SIG-M5 (cell line): ENCODE measurements around the gene FAM53A.

ENCODE experiments used
- DNase-seq: peaks from one replicate; lab custom pipeline; 2025; lab: John Stamatoyannopoulos, UW

The FAM53A gene

DNA sequence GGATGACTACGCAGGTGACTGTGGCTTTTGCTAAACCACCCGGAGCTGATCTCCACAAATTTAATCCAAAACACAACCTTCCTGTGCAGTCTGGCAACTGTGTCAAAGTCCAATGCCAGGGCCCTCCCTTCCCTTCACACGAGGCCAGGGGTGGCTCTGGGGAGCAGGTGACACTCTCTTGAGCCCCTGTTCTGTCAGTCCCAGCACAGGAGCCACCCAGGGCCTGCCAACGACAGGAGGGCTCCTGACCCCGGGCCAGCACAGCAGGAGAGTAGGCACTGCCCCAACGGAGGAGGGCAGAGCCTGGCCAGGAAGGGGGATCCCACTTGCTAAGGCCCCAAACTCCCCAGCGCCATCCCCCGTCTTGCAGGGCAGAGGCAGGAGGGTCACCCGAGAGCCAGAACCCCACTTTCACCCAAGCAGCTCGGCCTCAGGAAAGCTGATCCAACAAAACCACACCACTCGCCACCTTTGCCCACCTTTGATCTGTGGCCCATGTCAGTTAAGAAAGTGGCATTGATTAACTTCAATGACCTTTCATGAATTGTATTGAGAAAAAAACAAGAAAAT lies 44.7 kb downstream of the FAM53A start:
- no peak for DNase-seq

DNA sequence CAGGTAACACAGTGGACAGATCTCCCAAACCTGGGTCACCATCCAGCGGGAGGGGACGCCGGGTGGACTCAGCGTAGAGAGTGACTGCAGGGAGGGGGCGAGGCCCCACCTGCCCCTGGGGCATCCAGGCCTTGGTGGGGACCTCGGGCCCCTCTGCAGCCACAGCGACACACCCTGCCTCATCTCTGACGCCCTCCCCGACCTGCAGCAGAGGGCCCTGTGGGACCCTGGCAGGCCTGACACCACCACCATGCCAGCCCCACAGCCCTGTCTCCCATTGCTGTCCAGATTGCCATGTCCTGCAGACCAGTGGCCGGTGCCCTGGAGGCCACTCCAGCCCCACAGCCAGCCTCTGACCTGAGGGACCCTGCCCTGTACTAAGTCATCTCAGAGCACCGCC lies 45.2 kb downstream of the FAM53A start:
- DNase-seq = no peak

DNA sequence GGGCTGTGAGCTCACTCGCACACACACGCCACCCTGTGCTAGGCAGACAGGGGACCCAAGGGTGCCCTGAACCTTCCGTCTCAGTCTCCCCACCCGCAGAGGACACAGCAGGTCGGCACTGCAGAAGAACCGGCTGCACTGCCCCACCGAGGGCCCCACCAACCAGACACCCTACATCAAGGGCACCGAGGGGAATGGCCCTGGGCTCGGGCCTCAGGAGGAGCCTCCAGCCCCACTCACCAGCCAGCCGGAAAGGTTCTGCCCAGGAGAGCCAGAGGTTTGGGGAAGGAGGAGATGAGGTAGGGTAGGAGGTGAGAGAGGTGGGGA lies 45.9 kb downstream of the FAM53A start:
- no peak for DNase-seq

DNA sequence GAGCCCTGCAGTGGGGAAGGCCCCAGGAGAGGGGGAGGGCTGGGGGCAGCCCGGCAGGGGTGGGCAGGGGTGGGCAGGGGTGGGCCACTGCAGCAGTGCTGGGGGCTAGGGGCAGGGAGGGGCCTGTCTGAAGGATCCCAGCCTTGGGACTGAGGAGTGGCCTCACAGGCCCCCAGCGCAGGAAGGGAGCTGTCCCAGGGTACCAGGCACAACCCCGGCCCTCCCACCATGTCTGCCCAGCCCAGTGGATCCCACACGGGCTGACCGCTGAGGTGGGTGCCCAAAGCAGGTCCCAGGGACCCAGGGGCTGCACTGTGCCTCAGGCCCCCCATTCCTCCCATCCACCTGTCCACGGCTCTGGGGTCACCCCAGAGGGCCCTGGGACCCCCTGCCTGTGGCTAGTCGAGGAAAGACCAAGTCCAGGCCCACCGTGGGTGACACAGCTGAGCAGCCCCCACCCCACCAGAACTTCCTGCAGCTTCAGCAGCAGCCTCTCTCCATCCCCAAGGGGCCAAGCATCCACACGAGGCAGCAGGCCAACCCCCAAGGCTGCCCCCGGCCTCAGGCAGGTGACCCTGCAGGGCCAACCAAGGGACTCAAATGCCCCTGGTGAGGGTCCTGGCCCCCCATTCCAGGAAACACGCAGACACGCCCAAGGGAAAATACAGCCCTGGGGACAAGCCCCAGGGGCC lies 46.4 kb downstream of the FAM53A start:
- DNase-seq = no peak

GRCh38 chr4:1636490-1637211 lies 47.5 kb downstream of the FAM53A start:
- no peak for DNase-seq

- DNase-seq = no peak
Measured at GRCh38 chr4:1635464-1635863, 48.6 kb downstream of the FAM53A start.

DNA sequence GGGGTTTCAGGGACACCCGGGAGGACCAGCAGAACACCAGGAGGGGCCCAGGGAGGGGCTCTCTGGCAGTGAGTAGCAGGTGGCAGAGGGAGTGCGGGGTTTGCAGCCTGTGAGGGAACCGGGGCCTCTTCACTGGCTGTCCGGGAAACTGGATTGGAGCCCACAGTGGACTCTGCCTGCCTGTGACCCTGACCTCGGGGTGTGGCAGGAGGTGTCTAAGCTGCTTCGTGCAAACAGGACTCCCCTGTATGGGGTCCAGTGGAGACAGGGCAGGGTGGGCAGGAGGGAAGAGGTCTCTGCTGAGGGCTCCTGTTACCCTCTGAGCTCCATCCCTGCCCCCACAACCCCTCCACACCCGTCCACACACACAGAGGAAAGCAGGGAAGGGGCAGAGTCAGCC lies 50.1 kb downstream of the FAM53A start:
- DNase-seq = no peak

GRCh38 chr4:1632109-1633104 lies 51.7 kb downstream of the FAM53A start:
- no peak for DNase-seq

DNA sequence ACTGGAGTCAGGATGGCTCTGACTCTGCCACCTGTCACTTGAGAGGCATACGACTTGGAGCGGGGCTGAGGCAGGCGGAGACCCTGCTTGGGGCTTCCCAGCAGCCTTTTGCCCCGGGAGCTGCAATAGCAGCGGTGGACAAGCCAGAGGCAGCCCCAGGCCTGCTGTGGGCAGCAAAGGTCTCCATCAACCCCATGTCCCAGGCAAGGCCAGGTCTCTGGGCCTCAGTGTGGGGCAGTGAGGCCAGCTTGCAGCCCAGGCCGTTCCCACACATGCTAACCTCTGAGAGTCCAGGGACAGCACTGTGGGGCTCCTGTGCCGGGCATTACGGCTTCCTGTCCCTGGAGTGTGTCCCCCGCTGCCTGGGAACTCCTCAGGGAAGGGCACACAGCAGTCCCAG lies 53.0 kb downstream of the FAM53A start:
- no peak for DNase-seq

GRCh38 chr4:1630266-1630665 lies 53.8 kb downstream of the FAM53A start:
- no peak for DNase-seq

DNA sequence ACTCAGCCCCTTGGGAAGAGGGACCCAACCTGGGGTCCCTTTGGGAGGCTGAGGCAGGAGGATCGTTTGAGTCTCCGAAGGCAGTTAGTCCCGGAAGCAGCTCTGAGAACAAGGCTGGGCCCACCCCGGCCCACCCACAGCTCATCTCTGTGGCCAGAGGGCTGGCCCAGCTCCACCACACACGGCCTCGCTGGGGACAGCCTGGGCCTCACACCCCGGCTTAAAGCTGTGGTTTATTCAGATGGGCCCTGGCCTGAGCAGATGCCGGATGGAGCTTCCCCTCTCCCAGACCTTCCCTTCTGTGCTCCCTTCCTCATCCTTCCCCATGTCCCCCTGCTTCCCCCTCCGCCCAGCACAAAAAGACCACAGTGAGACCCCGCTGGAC lies 54.4 kb downstream of the FAM53A start:
- DNase-seq = no peak

GRCh38 chr4:1628892-1629698 lies 55.0 kb downstream of the FAM53A start:
- no peak for DNase-seq

DNA sequence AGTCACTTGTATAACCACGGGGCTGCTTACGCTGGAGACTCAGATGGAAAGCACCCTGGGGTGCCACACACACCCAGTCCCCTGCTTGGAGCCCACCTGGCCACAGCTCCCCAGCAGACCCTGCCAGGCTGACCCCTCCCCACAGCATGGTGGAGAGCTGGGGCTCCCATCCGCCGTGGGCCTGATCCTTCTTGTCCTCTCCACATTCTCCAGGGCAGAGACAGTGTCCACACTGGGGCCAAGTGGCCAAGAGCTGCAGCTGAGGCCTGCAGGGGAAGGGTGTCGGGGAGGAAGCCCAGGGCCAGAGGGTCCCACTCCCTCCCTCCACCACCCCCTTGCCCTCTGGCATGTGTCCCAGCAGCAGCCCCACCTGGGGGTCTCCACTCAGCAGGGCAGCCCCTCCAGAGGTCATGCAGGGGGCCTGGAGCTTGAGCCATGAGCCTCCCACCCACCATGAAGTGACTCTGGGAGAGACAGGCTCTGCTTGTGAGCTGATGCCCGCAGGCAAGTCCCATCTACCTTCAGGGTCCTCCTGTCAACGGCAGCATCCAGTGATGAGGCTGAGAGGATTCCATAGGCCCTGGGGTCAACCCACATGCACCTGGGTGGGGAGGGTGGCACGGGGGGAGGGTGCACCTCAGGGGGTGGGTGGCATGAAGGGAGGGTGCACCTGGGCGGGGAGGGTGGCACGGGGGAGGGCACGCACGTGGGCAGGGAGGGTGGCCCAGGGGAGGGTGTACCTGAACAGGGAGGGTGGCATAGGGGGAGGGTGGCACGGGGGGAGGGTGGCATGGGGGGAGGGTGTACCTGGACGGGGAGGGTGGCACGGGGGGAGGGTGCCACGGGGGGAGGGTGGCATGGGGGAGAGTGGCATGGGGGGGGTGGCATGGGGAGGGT lies 56.4 kb downstream of the FAM53A start:
- DNase-seq = no peak

DNA sequence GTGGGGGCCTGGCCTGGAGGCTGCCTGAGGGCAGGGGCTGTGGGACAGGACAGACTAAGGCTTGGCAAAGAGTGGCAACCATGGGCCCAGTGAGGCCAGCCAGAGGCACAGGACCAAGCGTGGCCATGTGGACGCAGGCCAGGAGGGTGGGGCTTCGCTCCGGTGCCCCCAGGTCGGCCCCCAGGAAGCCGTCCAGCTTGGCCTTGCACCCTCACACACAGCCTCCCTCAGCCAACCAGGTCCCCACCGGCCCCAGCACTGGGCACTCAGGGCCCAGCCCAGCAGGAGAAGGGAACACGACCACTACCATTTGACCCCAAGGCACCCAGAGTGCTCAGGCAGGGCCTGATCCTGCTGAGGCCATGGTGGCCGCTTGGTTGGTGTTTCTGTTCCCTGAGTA lies 57.2 kb downstream of the FAM53A start:
- DNase-seq = no peak

- DNase-seq = no peak
Measured at GRCh38 chr4:1626151-1626550, 58.0 kb downstream of the FAM53A start.

DNA sequence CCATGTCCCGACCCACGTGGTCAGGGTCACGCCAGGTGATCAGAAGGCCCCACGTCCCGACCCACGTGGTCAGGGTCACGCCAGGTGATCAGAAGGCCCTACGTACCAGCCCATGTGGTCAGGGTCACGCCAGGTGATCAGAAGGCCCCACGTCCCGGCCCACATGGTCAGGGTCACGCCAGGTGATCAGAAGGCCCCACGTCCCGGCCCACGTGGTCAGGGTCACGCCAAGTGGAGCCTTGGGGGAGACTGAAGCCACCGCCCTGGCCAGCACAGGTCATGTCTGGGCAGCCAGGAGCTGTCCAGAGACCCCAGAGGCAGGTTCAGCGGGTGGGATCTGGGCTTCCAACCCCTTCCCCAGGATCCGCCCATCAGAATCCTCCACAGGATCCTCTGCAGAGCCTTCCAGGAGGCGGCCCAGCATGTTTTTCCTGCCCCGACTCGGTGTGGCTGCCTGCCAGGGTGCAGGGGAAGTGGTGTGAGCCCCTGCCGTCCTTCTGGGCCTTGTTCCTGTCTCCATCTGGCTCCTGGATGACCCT lies 58.4 kb downstream of the FAM53A start:
- DNase-seq = no peak

GRCh38 chr4:1624519-1624910 lies 59.6 kb downstream of the FAM53A start:
- no peak for DNase-seq

DNA sequence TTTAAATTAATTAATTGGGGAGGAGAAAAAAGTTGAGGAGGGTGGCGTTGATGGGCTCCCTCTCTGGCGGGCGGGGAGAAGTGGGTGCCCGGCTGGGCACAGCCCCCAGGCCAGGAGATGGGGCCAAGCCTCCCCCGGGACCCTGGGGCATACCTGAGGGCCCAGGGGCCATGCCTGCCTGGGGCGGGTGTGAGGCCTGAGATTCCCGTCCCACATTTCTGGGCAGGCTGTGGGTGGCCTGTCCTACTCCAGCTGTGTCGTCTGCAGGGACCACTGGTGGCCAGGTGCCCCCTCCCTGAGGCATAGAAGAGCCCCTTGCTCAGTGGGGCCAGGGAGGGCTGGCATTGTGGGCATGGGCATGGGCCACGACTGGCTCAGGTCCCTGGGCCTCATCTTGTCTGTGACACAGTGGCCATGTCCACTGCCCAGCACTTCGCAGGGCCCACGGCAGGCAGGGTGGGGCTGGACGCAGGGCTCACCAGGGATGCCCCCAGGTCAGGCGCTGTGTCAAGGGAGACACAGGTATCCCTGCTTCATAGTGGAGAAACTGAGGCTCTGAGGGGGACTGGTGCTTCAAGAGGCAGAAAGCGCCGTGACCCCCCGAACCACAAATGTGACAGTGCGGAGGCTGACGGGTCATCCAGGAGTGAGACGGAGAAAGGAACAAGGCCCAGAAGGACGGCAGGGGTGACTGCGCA lies 60.1 kb downstream of the FAM53A start:
- no peak for DNase-seq

GRCh38 chr4:1623400-1623799 lies 60.7 kb downstream of the FAM53A start:
- no peak for DNase-seq

DNA sequence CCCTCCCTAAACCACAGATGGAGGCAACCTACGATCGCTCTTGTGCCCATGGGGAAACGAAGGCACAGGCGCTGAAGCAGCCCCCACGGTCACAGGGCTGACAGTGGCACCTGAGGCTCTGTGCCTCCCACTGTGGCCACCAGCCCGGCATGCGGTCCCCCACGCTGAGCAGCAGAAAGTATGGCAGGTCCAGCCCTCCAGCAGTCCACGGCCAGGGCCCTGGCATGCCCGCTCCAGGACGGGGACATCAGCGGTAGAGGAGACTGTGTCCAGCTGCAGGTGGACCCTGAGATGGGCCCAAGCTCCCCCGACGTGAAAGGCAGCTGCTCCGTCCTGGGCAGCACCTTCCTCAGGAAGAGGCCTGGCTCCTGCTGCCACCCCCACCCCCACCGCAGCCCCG lies 61.2 kb downstream of the FAM53A start:
- DNase-seq = no peak
